H1 (cell line): ENCODE data around the gene PEX6. TPM values are rescaled to one million over a fixed set of nuclear protein-coding genes. Genes with fewer than 3 reads are reported as not detected.

ENCODE experiments used
- HDAC2 ChIP-seq, 2 experiments: fragments of 300-600 bp in 1 of 2; sonication (generic) in 1 of 2; IDR thresholded peaks; 2 replicates each; pipeline ENCODE4 v1.6.1; 2011 to 2012; ENCODE audit warnings: low read depth in 2 of 2, low read length in 2 of 2, mild to moderate bottlenecking in 2 of 2, moderate library complexity in 2 of 2, borderline replicate concordance in 1 of 2, inconsistent platforms in 1 of 2
- KDM1A ChIP-seq: fragments of 200-600, 300-600 bp; sonication (generic); IDR thresholded peaks from 2 replicates; pipeline ENCODE4 v1.7.1; 2016; ENCODE audit warnings: mild to moderate bottlenecking, low read length, borderline replicate concordance
- POLR2AphosphoS5 ChIP-seq: IDR thresholded peaks from 2 replicates; pipeline ENCODE4 v1.6.1; 2011; ENCODE audit warnings: low read depth, low read length
- TEAD4 ChIP-seq: IDR thresholded peaks from 2 replicates; pipeline ENCODE4 v1.6.1; 2012; ENCODE audit warnings: low read depth, low read length, inconsistent platforms, mixed read lengths
- polyA plus RNA-seq, 7 experiments: library from polyadenylated mRNA; depleted of rRNA in 3 of 7; stranded (reverse) in 5 of 7; unstranded in 2 of 7; fragments of >200 nt in 5 of 7; fragments of 200-250 nt in 2 of 7; gene quantifications; 1 replicate in 5 of 7; 2 replicates in 1 of 7; 4 replicates in 1 of 7; pipeline versions ENCODE4 v1.2.1 to v1.2.3, GENCODE V29; 2011 to 2013; ENCODE audit warnings: missing spikeins in 2 of 7, mixed read lengths in 2 of 7
- total RNA-seq: library from RNA; stranded (reverse); fragmentation: NEBNext Ultra II Directional; extraction: Animal tissue kit (Norgen Biotek cat#: 25700); gene quantifications from 2 replicates; pipeline ENCODE4 v1.2.1, GENCODE V29; 2021
- TF ChIP-seq, protein P1 (sequence below): IDR thresholded peaks from 2 replicates; pipeline ENCODE4 v1.6.1; 2012; ENCODE audit warnings: inconsistent platforms

The PEX6 gene
- total and polyA plus RNA-seq, 2 of the 8 experiments (the other 6 are each of a cell fraction or from before 2014, with no cell fraction given), result 6.4 to 12.5 TPM

DNA sequence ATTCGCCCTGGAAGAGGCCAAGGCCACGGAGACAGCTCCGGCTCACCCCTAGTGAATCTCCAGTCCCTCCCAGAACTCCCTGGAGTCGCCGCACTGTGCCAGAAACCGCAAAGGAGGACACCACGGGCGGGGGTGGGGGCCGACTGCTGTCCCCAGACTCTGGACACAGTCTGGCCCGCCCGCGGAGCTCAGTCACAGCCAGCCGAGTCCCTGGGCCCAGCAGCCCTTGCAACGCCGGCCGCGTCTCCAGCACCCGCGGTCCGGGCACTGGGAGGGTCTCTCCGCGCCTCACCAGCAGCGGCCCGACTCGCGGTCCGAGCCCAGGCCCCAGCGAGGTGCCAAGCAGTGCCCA is 518 bp downstream of the PEX6 start (continued):
- TF ChIP-seq, protein P1, sequence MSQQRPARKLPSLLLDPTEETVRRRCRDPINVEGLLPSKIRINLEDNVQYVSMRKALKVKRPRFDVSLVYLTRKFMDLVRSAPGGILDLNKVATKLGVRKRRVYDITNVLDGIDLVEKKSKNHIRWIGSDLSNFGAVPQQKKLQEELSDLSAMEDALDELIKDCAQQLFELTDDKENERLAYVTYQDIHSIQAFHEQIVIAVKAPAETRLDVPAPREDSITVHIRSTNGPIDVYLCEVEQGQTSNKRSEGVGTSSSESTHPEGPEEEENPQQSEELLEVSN, result no peak
- TF ChIP-seq TEAD4 (no peak), HDAC2 (IDR thresholded peaks at IDR 0.05; ENCODE audit: borderline replicate concordance in 1 of 2, low read depth in 2 of 2, low read length in 2 of 2) (no peak), POLR2AphosphoS5 (no peak), KDM1A (no peak)
